Stimulated activated CD8-positive, alpha-beta memory T cell treated with anti-CD3 and anti-CD28 coated beads, Interleukin-15, amount 100 ng/mL, for 4 hours (primary cell): ENCODE results near the gene SPDYE3.
"Not testable (repeated sequence)": the region's sequence is repeated elsewhere in the genome, so short reads cannot be mapped to it uniquely, and the experiment has no call there.

Source experiments
- DNase-seq, 2 donors: peaks; one replicate each; pipeline ENCODE4 v3.0.0-alpha.2; 2020; ENCODE audit warnings: low read depth in 2 of 2

SPDYE3 gene

GRCh38 chr7:100352230-100352781 is 44.8 kb downstream of the SPDYE3 start:
- not testable (repeated sequence) for DNase-seq

GRCh38 chr7:100352984-100353684 is 45.6 kb downstream of the SPDYE3 start:
- no peak for DNase-seq

- DNase-seq: peak; percentile 37 to 53
Observed at GRCh38 chr7:100353685-100354330, 46.3 kb downstream of the SPDYE3 start.

GRCh38 chr7:100356416-100357068 is 49.0 kb downstream of the SPDYE3 start:
- no peak for DNase-seq

- DNase-seq: no peak
Observed at GRCh38 chr7:100357131-100357561, 49.6 kb downstream of the SPDYE3 start.

- DNase-seq: no peak
Observed at GRCh38 chr7:100358027-100358856, 50.7 kb downstream of the SPDYE3 start, which contains the start of gene PILRB. Gene PILRB, plus strand, starts transcription at chr7:100358117. Its CDS starts 186 bp downstream, at chr7:100358303.

GRCh38 chr7:100358857-100359212 is 51.3 kb downstream of the SPDYE3 start:
- no peak for DNase-seq

GRCh38 chr7:100360135-100360854 is 52.8 kb downstream of the SPDYE3 start:
- no peak for DNase-seq

GRCh38 chr7:100363098-100363497 is 55.6 kb downstream of the SPDYE3 start:
- DNase-seq: no peak

- not testable (repeated sequence) for DNase-seq
Observed at GRCh38 chr7:100363797-100364196, 56.3 kb downstream of the SPDYE3 start.

GRCh38 chr7:100364480-100364879 is 57.0 kb downstream of the SPDYE3 start:
- no peak for DNase-seq

- not testable (repeated sequence) for DNase-seq
Observed at GRCh38 chr7:100365998-100366367, 58.5 kb downstream of the SPDYE3 start.

GRCh38 chr7:100366411-100367250 is 59.1 kb downstream of the SPDYE3 start:
- no peak for DNase-seq

- DNase-seq: no peak
Observed at GRCh38 chr7:100367251-100367620, 59.7 kb downstream of the SPDYE3 start.

GRCh38 chr7:100367676-100368613 is 60.4 kb downstream of the SPDYE3 start:
- no peak for DNase-seq

GRCh38 chr7:100369105-100369504 is 61.6 kb downstream of the SPDYE3 start:
- peak in 1 of 2 donors; percentile 23 for DNase-seq

GRCh38 chr7:100370303-100370702 is 62.8 kb downstream of the SPDYE3 start:
- DNase-seq: no peak

- DNase-seq: no peak
Observed at GRCh38 chr7:100370746-100371145, 63.2 kb downstream of the SPDYE3 start.
